Glutamatergic neuron (in vitro differentiated cells): ENCODE data around the gene LRRC61. TPM values are rescaled to one million over a fixed set of nuclear protein-coding genes. Genes with fewer than 3 reads are reported as not detected.

Experiments
- DNase-seq: peaks from one replicate; pipeline ENCODE4 v3.0.0; 2022
- H3K27ac Mint-ChIP-seq: one replicate; pipeline ENCODE4 v1.8.0; 2020; ENCODE audit warnings: mild to moderate bottlenecking, mixed read lengths, inconsistent platforms; ENCODE audit not compliant: unreplicated experiment
- H3K27me3 Mint-ChIP-seq: one replicate; pipeline ENCODE4 v1.8.0; 2020; ENCODE audit warnings: mild to moderate bottlenecking, moderate library complexity, mixed read lengths, inconsistent platforms; ENCODE audit not compliant: unreplicated experiment
- H3K36me3 Mint-ChIP-seq: one replicate; pipeline ENCODE4 v1.8.0; 2020; ENCODE audit warnings: mild to moderate bottlenecking, mixed read lengths, inconsistent platforms; ENCODE audit not compliant: unreplicated experiment
- H3K4me1 Mint-ChIP-seq: one replicate; pipeline ENCODE4 v1.8.0; 2020; ENCODE audit warnings: mild to moderate bottlenecking, low read depth, mixed read lengths, inconsistent platforms; ENCODE audit not compliant: unreplicated experiment
- H3K4me3 Mint-ChIP-seq: one replicate; pipeline ENCODE4 v1.8.0; 2020; ENCODE audit warnings: mild to moderate bottlenecking, mixed read lengths, inconsistent platforms; ENCODE audit not compliant: unreplicated experiment
- H3K9me3 Mint-ChIP-seq: one replicate; pipeline ENCODE4 v1.8.0; 2020; ENCODE audit warnings: mild to moderate bottlenecking, moderate library complexity, mixed read lengths, inconsistent platforms; ENCODE audit not compliant: unreplicated experiment
- total RNA-seq: library from RNA; stranded (reverse); fragmentation: NEBNext Ultra II Directional; extraction: Animal tissue kit (Norgen Biotek cat#: 25700); gene quantifications from one replicate; pipeline ENCODE4 v1.2.1, GENCODE V29; 2021; ENCODE audit not compliant: unreplicated experiment
- TF ChIP-seq, protein P1 (sequence below): fragments of 200-600 bp; sonication (generic); IDR thresholded peaks from one replicate; pipeline ENCODE4 v1.5.0; 2021; ENCODE audit not compliant: partially characterized antibody, unreplicated experiment

The LRRC61 gene
- total RNA-seq, 1 donor from 2014 or later = 10.2 TPM

DNA sequence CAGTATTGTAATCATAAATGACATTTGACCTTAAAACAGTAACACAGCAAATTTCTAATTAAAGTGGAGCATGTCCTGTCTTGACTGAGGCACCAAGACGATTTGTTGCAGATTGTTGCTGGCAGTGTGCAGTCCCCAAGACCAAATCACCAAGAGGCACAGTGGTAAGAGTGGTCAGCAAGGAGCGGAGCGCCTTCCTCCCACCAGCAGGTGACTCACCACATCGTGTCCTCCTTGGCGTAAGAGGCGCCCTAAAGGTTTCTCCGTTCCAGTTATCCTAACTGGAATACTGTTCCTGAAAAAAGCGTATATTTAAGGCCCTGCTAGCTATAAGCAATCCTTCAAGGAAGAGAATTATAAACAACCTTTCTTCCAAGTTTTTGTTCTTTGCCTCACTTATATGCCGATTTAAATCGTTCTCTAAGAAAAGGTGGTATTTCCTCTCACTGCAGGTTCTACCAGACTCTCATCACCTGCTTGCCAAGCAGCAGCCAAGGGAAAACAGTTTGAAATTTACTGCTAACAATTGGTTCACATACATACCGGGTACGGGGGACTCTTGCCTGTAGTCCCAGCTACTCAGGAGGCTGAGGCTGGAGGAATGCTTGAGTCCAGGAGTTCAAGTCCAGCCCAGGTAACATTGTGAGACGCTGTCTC is 34.7 kb downstream of the LRRC61 start:
- no peak overlapping the region for H3K4me3 Mint-ChIP-seq
- H3K36me3 Mint-ChIP-seq = no peaks in the 10 kb centered on the region
- peaks cover 3% of the 10 kb centered on the region for H3K27me3 Mint-ChIP-seq
- H3K9me3 Mint-ChIP-seq = peaks cover 4% of the 10 kb centered on the region
- H3K4me1 Mint-ChIP-seq = peaks cover 11% of the 10 kb centered on the region
- no peak for DNase-seq
- TF ChIP-seq, protein P1, sequence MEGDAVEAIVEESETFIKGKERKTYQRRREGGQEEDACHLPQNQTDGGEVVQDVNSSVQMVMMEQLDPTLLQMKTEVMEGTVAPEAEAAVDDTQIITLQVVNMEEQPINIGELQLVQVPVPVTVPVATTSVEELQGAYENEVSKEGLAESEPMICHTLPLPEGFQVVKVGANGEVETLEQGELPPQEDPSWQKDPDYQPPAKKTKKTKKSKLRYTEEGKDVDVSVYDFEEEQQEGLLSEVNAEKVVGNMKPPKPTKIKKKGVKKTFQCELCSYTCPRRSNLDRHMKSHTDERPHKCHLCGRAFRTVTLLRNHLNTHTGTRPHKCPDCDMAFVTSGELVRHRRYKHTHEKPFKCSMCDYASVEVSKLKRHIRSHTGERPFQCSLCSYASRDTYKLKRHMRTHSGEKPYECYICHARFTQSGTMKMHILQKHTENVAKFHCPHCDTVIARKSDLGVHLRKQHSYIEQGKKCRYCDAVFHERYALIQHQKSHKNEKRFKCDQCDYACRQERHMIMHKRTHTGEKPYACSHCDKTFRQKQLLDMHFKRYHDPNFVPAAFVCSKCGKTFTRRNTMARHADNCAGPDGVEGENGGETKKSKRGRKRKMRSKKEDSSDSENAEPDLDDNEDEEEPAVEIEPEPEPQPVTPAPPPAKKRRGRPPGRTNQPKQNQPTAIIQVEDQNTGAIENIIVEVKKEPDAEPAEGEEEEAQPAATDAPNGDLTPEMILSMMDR = no peak
- no peak overlapping the region for H3K27ac Mint-ChIP-seq

DNA sequence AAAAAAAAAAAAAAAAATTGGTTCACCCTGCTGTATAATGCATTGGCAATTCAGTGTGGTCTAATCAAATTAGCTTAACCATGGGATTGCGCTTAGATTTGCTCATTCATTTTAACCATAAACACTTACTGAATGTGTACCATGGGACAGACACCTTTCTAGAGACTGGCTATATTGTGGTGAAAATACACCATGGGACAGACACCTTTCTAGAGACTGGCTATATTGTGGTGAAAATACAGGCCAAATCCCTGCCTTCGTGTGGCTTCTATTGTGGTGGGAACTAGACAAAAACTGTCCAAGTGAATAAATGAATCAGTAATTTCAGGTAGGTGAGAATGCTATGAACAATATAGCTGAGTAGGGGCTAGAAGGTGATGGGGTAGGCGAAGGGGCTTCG is 35.3 kb downstream of the LRRC61 start:
- no peak for DNase-seq
- Mint-ChIP-seq H3K4me3 (no peak overlapping the region), H3K36me3 (no peaks in the 10 kb centered on the region), H3K27ac (no peak overlapping the region), H3K9me3 (peaks cover 4% of the 10 kb centered on the region), H3K4me1 (peaks cover 14% of the 10 kb centered on the region), H3K27me3 (peaks cover 3% of the 10 kb centered on the region)
- TF ChIP-seq, protein P1 = no peak

DNA sequence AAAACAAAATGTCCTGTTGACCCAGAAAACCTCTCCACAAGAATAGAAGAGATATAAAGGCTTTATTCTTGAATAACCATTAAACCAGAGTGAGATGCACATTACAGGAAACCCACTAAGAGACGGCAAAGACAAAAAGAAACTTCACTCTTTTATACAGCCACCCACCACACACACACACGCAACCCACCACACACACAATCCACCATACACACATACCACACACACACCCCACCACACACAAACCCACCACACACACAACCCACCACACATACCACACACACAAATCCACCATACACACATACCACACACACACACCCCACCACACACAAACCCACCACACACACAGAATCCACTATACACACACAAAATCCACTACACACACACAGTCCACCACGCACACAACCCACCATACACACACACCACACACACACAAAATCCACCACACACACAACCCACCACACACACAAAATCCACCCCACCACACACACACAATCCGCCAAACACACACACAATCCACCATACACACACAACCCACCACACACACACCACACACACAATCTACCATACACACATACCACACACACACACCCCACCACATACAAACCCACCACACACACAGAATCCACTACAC is 36.0 kb downstream of the LRRC61 start:
- peaks cover 4% of the 10 kb centered on the region for H3K9me3 Mint-ChIP-seq
- no peak overlapping the region for H3K27ac Mint-ChIP-seq
- no peak for DNase-seq
- H3K27me3 Mint-ChIP-seq = peaks cover 3% of the 10 kb centered on the region
- TF ChIP-seq, protein P1 = no peak
- no peaks in the 10 kb centered on the region for H3K36me3 Mint-ChIP-seq
- peaks cover 14% of the 10 kb centered on the region for H3K4me1 Mint-ChIP-seq
- no peak overlapping the region for H3K4me3 Mint-ChIP-seq

DNA sequence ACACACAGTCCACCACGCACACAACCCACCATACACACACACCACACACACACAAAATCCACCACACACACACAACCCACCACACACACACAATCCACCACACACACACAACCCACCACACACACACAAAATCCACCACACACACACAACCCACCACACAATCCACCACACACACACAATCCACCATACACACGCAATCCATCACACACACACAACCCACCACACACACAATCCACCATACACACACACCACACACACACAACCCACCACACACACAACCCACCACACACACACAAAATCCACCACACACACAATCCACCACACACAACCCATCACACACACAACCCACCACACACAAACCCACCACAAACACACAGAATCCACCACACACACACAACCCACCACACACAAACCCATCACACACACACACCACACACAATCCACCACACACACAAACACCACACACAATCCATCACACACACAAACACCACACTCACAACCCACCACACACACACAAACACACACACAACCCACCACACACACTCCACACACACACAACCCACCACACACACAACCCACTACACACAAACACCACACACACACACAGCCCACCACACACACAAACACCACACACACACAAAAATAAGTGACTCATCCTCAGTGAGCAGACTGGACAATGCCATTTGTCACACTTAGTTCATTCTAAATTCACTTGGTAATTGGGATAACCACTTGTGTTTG is 36.6 kb downstream of the LRRC61 start:
- Mint-ChIP-seq H3K9me3 (peaks cover 4% of the 10 kb centered on the region), H3K27ac (no peak overlapping the region), H3K4me1 (peaks cover 14% of the 10 kb centered on the region), H3K27me3 (peaks cover 3% of the 10 kb centered on the region), H3K4me3 (no peak overlapping the region), H3K36me3 (no peaks in the 10 kb centered on the region)
- TF ChIP-seq, protein P1 = no peak
- DNase-seq = no peak
